Measurements from ENCODE around the gene FARS2.
A peak's percentile ranks its signal among the peaks of the same experiment; 100 is the strongest.

Gene FARS2

GRCh38 chr6:5388326-5388725 lies 127.0 kb downstream of the FARS2 start:
- DNase-seq, result no peak

GRCh38 chr6:5389086-5389745 lies 127.9 kb downstream of the FARS2 start:
- no peak for DNase-seq

- no peak for DNase-seq
These were observed 128.9 kb downstream of the FARS2 start for GRCh38 chr6:5390177-5390576.

GRCh38 chr6:5394280-5394679 lies 133.0 kb downstream of the FARS2 start:
- no peak for DNase-seq

GRCh38 chr6:5395719-5396118 lies 134.4 kb downstream of the FARS2 start:
- DNase-seq, result no peak

- DNase-seq, result peak; percentile 39 to 48
These were observed 137.2 kb downstream of the FARS2 start for GRCh38 chr6:5398530-5398929.

GRCh38 chr6:5399391-5399790 lies 138.1 kb downstream of the FARS2 start:
- no peak for DNase-seq

GRCh38 chr6:5401845-5402738 lies 140.8 kb downstream of the FARS2 start:
- DNase-seq, result peak in 1 of 2 experiments; percentile 35

GRCh38 chr6:5403076-5403475 lies 141.8 kb downstream of the FARS2 start:
- DNase-seq, result no peak

- DNase-seq, result no peak
These were observed 142.3 kb downstream of the FARS2 start for GRCh38 chr6:5403609-5404008.

- DNase-seq, result no peak
These were observed 144.7 kb downstream of the FARS2 start for GRCh38 chr6:5405976-5406375.

- DNase-seq, result no peak
These were observed 150.1 kb downstream of the FARS2 start for GRCh38 chr6:5411414-5411813.

GRCh38 chr6:5412017-5412416 lies 150.7 kb downstream of the FARS2 start:
- no peak for DNase-seq

GRCh38 chr6:5412663-5413062 lies 151.3 kb downstream of the FARS2 start:
- DNase-seq, result no peak

- no peak for DNase-seq
These were observed 154.9 kb downstream of the FARS2 start for GRCh38 chr6:5416250-5416649.

GRCh38 chr6:5422321-5422915 lies 161.1 kb downstream of the FARS2 start:
- DNase-seq, result peak; percentile 7 to 39

GRCh38 chr6:5423251-5423650 lies 161.9 kb downstream of the FARS2 start:
- DNase-seq, result no peak

- no peak for DNase-seq
These were observed 163.4 kb downstream of the FARS2 start for GRCh38 chr6:5424726-5425125.

- no peak for DNase-seq
These were observed 164.0 kb downstream of the FARS2 start for GRCh38 chr6:5425267-5425666.

GRCh38 chr6:5425797-5426196 lies 164.5 kb downstream of the FARS2 start:
- DNase-seq, result no peak

- no peak for DNase-seq
These were observed 166.3 kb downstream of the FARS2 start for GRCh38 chr6:5427586-5427985.

- DNase-seq, result no peak
These were observed 172.0 kb downstream of the FARS2 start for GRCh38 chr6:5433324-5433723.

- DNase-seq, result no peak
These were observed 174.1 kb downstream of the FARS2 start for GRCh38 chr6:5435449-5435848.

Measured in NCI-H446 (cell line).